ENCODE results near the gene BPHL.

Gene BPHL

DNA sequence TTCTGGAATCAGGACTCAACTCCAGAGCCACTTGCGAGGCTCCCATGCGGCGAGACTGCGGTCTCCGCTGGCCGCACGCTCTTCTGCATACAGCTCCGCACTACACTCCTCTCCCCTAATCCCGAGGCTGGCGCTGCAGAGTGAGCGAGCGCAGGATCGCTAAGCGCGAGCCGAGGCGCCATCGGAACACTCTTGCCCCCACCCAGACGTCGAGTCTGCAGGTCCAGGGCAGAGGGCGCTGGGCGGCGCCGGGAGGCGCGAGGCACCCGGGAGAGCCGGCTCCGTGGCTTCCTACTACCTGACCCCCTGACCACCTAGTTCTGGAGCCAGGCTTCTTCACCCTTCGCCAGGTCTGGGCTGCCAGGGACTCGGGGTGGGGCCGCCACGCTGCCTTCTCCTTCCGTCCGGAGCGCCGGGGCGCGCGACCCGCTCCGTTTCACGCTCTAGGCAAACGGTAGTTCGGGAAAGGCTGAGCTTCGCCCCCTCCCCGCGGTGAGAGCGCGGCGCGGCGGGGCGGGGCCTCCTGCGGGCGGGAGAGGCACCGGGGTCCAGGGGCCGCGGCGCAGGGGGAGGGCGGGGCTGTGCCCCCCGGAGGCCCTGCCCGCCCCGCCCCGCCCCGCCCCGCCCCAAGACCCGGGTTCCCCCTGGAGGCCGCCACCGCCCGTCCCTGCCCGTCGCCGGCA, 44.2 kb downstream of the BPHL start:
- TF ChIP-seq, protein P1, sequence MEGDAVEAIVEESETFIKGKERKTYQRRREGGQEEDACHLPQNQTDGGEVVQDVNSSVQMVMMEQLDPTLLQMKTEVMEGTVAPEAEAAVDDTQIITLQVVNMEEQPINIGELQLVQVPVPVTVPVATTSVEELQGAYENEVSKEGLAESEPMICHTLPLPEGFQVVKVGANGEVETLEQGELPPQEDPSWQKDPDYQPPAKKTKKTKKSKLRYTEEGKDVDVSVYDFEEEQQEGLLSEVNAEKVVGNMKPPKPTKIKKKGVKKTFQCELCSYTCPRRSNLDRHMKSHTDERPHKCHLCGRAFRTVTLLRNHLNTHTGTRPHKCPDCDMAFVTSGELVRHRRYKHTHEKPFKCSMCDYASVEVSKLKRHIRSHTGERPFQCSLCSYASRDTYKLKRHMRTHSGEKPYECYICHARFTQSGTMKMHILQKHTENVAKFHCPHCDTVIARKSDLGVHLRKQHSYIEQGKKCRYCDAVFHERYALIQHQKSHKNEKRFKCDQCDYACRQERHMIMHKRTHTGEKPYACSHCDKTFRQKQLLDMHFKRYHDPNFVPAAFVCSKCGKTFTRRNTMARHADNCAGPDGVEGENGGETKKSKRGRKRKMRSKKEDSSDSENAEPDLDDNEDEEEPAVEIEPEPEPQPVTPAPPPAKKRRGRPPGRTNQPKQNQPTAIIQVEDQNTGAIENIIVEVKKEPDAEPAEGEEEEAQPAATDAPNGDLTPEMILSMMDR (IDR thresholded peaks at IDR 0.05): no peak

GRCh38 chr6:3163248-3163594, 44.7 kb downstream of the BPHL start:
- TF ChIP-seq, protein P1 (IDR thresholded peaks at IDR 0.05): no peak

DNA sequence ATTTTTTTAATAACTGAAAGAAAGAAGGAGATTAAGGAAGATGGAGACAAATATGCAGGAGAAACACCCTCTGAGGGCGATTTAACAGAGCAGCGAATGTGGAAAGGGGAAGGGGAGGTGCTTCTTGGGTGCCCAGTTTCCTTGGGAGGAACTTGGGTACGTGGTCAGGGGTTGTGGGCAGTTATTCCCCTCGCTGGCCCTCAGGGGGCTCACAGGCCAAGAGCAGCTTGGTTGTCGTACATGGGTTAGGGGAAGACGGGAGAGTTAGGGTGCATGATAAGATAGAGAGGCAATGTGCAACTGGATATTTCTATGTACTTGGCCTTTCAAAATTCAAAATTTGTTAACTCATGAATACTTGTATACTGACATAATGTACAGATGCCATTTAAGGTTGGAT, 45.9 kb downstream of the BPHL start:
- TF ChIP-seq, protein P1 (IDR thresholded peaks at IDR 0.05): no peak

GRCh38 chr6:3165631-3166534, 47.4 kb downstream of the BPHL start:
- TF ChIP-seq, protein P1 (IDR thresholded peaks at IDR 0.05): no peak

DNA sequence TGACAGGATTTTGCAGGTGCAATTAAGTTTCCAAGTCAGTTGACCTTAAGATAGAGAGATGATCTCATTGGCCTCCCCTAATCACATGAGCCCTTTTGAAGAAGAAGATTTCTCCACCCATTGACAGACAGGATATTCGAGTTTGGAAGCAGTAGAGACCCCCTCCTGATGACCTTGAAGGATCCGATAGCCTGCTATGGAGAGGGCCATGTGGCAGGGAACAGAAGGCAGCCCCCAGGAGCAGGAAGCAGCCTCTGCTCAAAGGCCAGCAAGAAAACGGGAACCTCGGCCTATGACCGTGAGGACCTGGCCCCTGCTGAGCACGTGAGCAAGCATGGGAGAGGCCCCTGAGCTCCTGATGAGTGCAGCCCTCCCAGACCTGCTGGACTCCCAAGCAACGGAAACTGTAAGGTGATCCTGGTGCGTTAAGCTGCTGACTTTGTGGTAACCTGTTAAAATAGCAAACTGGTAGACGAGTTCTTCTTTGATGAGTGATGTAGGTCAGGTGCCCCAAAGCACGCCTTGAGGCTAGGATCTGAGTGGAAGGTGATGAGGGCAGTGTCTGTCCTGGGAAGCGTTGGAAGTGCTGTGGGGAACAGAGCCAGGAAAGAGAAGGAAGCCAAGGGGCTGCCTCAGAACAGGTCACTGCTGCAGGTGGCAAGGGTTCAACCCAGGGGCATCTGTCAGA, 57.3 kb downstream of the BPHL start:
- TF ChIP-seq, protein P1 (IDR thresholded peaks at IDR 0.05): no peak

DNA sequence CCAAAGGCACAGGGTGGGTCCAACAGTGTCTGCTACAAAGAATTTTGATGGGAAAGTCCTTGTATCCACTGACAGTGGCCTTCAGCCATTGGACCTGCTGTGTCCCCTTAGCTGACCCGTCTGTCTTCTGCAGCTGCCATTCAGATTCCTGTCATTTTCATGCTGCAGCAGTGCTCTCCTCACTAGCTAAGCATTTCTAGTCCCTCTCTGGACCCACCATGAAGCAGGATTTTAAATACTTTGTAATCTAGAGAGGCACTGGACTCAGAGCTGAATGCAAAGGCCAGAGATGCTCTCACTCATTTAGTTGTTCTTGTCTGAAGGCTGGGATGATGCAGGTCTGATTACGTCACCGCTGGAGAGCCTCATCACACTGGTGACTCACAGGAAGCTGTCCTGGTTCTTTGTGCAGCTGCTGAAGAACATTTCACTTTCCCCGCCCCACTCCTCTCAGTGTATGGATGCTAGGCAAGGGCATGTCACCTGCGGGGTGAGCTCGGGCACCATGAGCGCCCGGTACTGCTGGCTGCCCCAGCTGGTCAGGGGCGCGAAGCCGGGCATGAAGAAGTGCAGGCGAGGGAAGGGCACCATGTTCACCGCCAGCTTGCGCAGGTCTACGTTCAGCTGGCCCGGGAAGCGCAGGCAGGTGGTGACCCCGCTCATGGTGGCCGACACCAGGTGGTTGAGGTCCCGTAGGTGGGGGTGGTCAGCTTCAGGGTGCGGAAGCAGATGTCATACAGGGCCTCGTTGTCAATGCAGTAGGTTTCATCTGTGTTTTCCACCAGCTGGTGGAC, 58.2 kb downstream of the BPHL start:
- TF ChIP-seq, protein P1 (IDR thresholded peaks at IDR 0.05): no peak

- TF ChIP-seq, protein P1 (IDR thresholded peaks at IDR 0.05): no peak
Measured at GRCh38 chr6:3181105-3181504, 62.6 kb downstream of the BPHL start.
